Nephron progenitor cell (in vitro differentiated cells): ENCODE measurements around the gene KCNQ4.

Experiments
- DNase-seq: peaks from one replicate; pipeline ENCODE4 v3.0.0; 2021
- H3K27ac Mint-ChIP-seq: 2 replicates; pipeline ENCODE4 v1.8.0; 2021; ENCODE audit warnings: mild to moderate bottlenecking, moderate library complexity, mixed read lengths
- H3K27me3 Mint-ChIP-seq: 2 replicates; pipeline ENCODE4 v1.8.0; 2021; ENCODE audit warnings: mild to moderate bottlenecking, low read depth, mixed read lengths; ENCODE audit not compliant: poor library complexity
- H3K36me3 Mint-ChIP-seq: 2 replicates; pipeline ENCODE4 v1.8.0; 2021; ENCODE audit warnings: low read depth, mixed read lengths
- H3K4me1 Mint-ChIP-seq: 2 replicates; pipeline ENCODE4 v1.8.0; 2021; ENCODE audit warnings: mixed read lengths
- H3K4me3 Mint-ChIP-seq: 2 replicates; pipeline ENCODE4 v1.8.0; 2021; ENCODE audit warnings: mild to moderate bottlenecking, moderate library complexity, mixed read lengths
- H3K9me3 Mint-ChIP-seq: 2 replicates; pipeline ENCODE4 v1.8.0; 2021; ENCODE audit warnings: mild to moderate bottlenecking, moderate library complexity, mixed read lengths
- TF ChIP-seq, protein P1 (sequence below): fragments of 200-600 bp; sonication (generic); IDR thresholded peaks from 2 replicates; pipeline ENCODE4 v1.5.0; 2021; ENCODE audit warnings: antibody characterized with exemption

KCNQ4 gene

DNA sequence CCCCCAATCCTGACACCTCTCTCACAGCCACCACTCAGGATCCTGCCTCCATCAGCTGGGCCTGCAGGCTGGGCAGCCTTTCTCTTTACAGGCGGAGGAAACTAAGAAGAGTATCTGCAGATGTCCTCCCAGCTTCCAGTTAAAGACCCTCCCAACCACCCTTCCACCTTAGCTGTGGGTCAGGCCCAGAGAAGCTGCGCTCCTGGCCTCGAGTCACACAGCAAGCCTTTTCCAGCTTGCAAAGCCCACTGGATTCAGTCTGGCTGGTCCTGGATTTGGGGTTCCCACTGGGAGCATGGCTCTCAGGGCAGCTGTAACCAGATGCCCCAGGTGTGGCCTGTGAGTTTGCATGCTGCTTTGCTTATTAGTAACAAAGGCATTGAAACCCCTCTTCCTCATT lies 19.9 kb downstream of the KCNQ4 start:
- H3K9me3 Mint-ChIP-seq: no peaks in the 10 kb centered on the region
- H3K36me3 Mint-ChIP-seq: no peaks in the 10 kb centered on the region
- no peak overlapping the region for H3K4me3 Mint-ChIP-seq
- H3K4me1 Mint-ChIP-seq: peaks cover 71% of the 10 kb centered on the region
- no peak for DNase-seq
- TF ChIP-seq, protein P1, sequence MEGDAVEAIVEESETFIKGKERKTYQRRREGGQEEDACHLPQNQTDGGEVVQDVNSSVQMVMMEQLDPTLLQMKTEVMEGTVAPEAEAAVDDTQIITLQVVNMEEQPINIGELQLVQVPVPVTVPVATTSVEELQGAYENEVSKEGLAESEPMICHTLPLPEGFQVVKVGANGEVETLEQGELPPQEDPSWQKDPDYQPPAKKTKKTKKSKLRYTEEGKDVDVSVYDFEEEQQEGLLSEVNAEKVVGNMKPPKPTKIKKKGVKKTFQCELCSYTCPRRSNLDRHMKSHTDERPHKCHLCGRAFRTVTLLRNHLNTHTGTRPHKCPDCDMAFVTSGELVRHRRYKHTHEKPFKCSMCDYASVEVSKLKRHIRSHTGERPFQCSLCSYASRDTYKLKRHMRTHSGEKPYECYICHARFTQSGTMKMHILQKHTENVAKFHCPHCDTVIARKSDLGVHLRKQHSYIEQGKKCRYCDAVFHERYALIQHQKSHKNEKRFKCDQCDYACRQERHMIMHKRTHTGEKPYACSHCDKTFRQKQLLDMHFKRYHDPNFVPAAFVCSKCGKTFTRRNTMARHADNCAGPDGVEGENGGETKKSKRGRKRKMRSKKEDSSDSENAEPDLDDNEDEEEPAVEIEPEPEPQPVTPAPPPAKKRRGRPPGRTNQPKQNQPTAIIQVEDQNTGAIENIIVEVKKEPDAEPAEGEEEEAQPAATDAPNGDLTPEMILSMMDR: no peak
- no peak overlapping the region for H3K27ac Mint-ChIP-seq
- H3K27me3 Mint-ChIP-seq: peaks cover 6% of the 10 kb centered on the region

DNA sequence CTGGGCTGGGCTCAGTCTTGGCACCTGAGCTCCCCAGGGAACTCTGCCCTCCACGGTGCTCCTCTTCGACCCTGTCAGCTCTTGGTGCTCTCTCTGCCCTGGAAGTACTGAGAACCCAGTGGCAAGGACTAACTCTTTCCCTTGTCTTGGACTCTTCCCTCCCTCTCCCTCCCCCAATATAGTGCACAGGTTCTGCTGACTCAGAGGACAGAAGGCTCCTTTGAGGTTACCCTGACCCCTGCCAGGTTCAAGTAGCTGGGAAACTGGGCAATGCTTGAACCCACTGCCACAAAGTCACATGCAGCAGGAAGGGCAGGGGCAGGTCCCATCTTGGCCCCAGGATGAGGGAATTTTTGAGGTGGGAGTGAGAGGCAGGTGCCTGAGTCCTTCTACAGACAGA lies 20.3 kb downstream of the KCNQ4 start:
- no peak overlapping the region for H3K4me3 Mint-ChIP-seq
- no peaks in the 10 kb centered on the region for H3K36me3 Mint-ChIP-seq

DNA sequence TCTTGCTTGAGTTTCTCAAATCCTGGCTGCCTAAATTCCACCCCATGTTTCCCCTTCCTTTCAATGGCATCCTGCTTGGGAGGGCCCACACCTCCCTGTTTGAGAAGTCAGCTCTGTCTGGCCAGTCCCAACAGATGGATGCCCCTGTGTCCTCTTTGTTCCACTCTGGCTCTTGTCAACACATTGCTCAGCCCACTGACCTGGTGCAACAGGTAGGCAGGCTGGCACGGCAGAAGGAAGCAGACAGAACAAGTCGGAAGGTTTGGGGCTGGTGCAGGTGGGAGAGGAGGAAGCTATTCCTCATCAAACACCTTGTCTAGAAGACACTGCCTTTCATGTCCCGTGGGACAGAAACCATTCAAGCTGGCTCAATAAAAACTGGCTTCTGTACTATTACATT lies 22.7 kb downstream of the KCNQ4 start:
- Mint-ChIP-seq H3K36me3 (no peaks in the 10 kb centered on the region), H3K27me3 (peaks cover 6% of the 10 kb centered on the region), H3K4me1 (peaks cover 67% of the 10 kb centered on the region), H3K4me3 (no peak overlapping the region), H3K9me3 (no peaks in the 10 kb centered on the region), H3K27ac (no peak overlapping the region)
- TF ChIP-seq, protein P1: no peak
- DNase-seq: no peak

More for the DNA sequence above, 20.3 kb downstream of the KCNQ4 start:
- no peak for DNase-seq
- TF ChIP-seq, protein P1: no peak
- Mint-ChIP-seq H3K27ac (no peak overlapping the region), H3K27me3 (peaks cover 6% of the 10 kb centered on the region), H3K9me3 (no peaks in the 10 kb centered on the region), H3K4me1 (peaks cover 75% of the 10 kb centered on the region)

DNA sequence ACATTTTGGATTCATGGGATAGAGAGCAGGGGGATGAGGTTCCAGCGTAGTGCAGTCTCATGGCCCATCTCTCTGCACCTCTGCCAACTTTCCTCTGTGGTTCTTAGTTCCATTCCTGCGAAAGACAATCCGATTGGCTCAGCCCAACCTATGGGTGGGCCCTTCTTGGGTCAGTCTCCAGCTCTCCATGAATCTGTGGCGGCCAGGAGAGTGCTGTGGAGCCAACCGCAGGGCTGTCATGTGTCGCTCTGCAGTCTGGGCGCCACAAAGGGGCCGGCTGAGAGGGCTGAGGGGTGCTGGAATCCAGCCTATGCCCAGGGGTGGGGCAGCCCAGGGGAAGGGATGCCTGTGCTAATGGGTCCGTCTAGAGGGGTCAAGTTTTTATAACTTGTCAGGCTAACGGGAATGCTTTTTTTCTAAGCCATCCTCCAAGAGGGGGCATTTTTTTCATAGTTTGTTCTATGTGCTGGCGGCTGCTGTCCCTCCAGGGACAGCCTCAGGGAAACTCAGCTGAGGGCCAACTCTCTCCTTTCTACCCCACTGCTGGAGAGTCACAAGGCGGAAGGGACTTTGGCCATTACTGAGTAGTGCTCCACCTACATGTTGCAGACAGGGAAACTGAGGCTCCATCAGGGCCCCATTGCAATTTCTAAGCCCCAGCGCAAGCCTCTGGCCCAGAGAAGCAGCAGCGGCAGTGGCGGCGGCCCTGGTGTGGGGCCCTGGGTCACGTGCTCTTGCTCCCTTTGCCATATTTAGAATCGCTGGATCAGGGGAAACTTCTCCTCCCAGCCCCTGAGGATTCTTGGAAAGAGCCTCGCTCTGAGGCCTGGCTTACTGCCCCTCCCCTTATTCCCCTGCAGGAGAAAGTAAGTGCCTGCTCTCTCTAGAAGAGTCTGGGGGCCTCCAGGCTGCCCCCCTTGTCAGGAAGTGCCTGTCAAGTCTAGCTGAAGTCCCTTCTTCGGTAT lies 23.4 kb downstream of the KCNQ4 start:
- TF ChIP-seq, protein P1: no peak
- H3K27ac Mint-ChIP-seq: no peak overlapping the region
- peaks cover 9% of the 10 kb centered on the region for H3K27me3 Mint-ChIP-seq

GRCh38 chr1:40808002-40808401 lies 24.4 kb downstream of the KCNQ4 start:
- no peak overlapping the region for H3K27ac Mint-ChIP-seq
- H3K9me3 Mint-ChIP-seq: no peaks in the 10 kb centered on the region
- no peak for DNase-seq
- peaks cover 63% of the 10 kb centered on the region for H3K4me1 Mint-ChIP-seq
- TF ChIP-seq, protein P1: no peak
- no peaks in the 10 kb centered on the region for H3K36me3 Mint-ChIP-seq
- H3K27me3 Mint-ChIP-seq: peaks cover 9% of the 10 kb centered on the region
- no peak overlapping the region for H3K4me3 Mint-ChIP-seq

More for the DNA sequence above, 23.4 kb downstream of the KCNQ4 start:
- no peak overlapping the region for H3K4me3 Mint-ChIP-seq
- DNase-seq: no peak
- H3K36me3 Mint-ChIP-seq: no peaks in the 10 kb centered on the region
- peaks cover 59% of the 10 kb centered on the region for H3K4me1 Mint-ChIP-seq
- no peaks in the 10 kb centered on the region for H3K9me3 Mint-ChIP-seq
